ENCODE measurements around the gene ITPK1. TPM values are rescaled to one million over a fixed set of nuclear protein-coding genes. Genes with fewer than 3 reads are reported as not detected.

ITPK1 gene
- total RNA-seq, 1 donor from 2014 or later = 32.8 TPM

- Mint-ChIP-seq H3K4me1 (ENCODE audit: unreplicated experiment) (peaks cover 13% of the 10 kb centered on the region), H3K9me3 (ENCODE audit: unreplicated experiment) (no peaks in the 10 kb centered on the region), H3K27me3 (ENCODE audit: unreplicated experiment) (no peaks in the 10 kb centered on the region), H3K4me3 (ENCODE audit: unreplicated experiment) (no peak overlapping the region), H3K27ac (ENCODE audit: unreplicated experiment) (no peak overlapping the region), H3K36me3 (ENCODE audit: unreplicated experiment) (no peaks in the 10 kb centered on the region)
- no peak for TF ChIP-seq CTCF (IDR thresholded peaks at IDR 0.05)
- DNase-seq (ENCODE audit: extremely low spot score, unreplicated experiment) = no peak
Observed at GRCh38 chr14:93102141-93102540, 13.6 kb downstream of the ITPK1 start.

GRCh38 chr14:93101181-93101580 is 14.5 kb downstream of the ITPK1 start:
- TF ChIP-seq CTCF (IDR thresholded peaks at IDR 0.05) = no peak
- peaks cover 13% of the 10 kb centered on the region for H3K4me1 Mint-ChIP-seq (ENCODE audit: unreplicated experiment)
- H3K9me3 Mint-ChIP-seq (ENCODE audit: unreplicated experiment) = no peaks in the 10 kb centered on the region
- no peak overlapping the region for H3K27ac Mint-ChIP-seq (ENCODE audit: unreplicated experiment)
- H3K36me3 Mint-ChIP-seq (ENCODE audit: unreplicated experiment) = no peaks in the 10 kb centered on the region
- no peak overlapping the region for H3K4me3 Mint-ChIP-seq (ENCODE audit: unreplicated experiment)
- DNase-seq (ENCODE audit: extremely low spot score, unreplicated experiment) = no peak
- no peaks in the 10 kb centered on the region for H3K27me3 Mint-ChIP-seq (ENCODE audit: unreplicated experiment)

- peaks cover 13% of the 10 kb centered on the region for H3K4me1 Mint-ChIP-seq (ENCODE audit: unreplicated experiment)
- DNase-seq (ENCODE audit: extremely low spot score, unreplicated experiment) = no peak
- TF ChIP-seq CTCF (IDR thresholded peaks at IDR 0.05) = no peak
- H3K9me3 Mint-ChIP-seq (ENCODE audit: unreplicated experiment) = no peaks in the 10 kb centered on the region
- no peaks in the 10 kb centered on the region for H3K27me3 Mint-ChIP-seq (ENCODE audit: unreplicated experiment)
- H3K36me3 Mint-ChIP-seq (ENCODE audit: unreplicated experiment) = no peaks in the 10 kb centered on the region
- H3K27ac Mint-ChIP-seq (ENCODE audit: unreplicated experiment) = no peak overlapping the region
- H3K4me3 Mint-ChIP-seq (ENCODE audit: unreplicated experiment) = no peak overlapping the region
Observed at GRCh38 chr14:93100570-93100969, 15.2 kb downstream of the ITPK1 start.

GRCh38 chr14:93100100-93100499 is 15.6 kb downstream of the ITPK1 start:
- DNase-seq (ENCODE audit: extremely low spot score, unreplicated experiment) = no peak
- Mint-ChIP-seq H3K27me3 (ENCODE audit: unreplicated experiment) (no peaks in the 10 kb centered on the region), H3K4me3 (ENCODE audit: unreplicated experiment) (no peak overlapping the region), H3K27ac (ENCODE audit: unreplicated experiment) (no peak overlapping the region), H3K9me3 (ENCODE audit: unreplicated experiment) (no peaks in the 10 kb centered on the region), H3K36me3 (ENCODE audit: unreplicated experiment) (no peaks in the 10 kb centered on the region), H3K4me1 (ENCODE audit: unreplicated experiment) (peaks cover 11% of the 10 kb centered on the region)
- TF ChIP-seq CTCF (IDR thresholded peaks at IDR 0.05) = no peak

GRCh38 chr14:93099643-93100042 is 16.1 kb downstream of the ITPK1 start:
- peaks cover 7% of the 10 kb centered on the region for H3K4me1 Mint-ChIP-seq (ENCODE audit: unreplicated experiment)
- no peaks in the 10 kb centered on the region for H3K36me3 Mint-ChIP-seq (ENCODE audit: unreplicated experiment)
- no peaks in the 10 kb centered on the region for H3K27me3 Mint-ChIP-seq (ENCODE audit: unreplicated experiment)
- no peak overlapping the region for H3K27ac Mint-ChIP-seq (ENCODE audit: unreplicated experiment)
- H3K4me3 Mint-ChIP-seq (ENCODE audit: unreplicated experiment) = no peak overlapping the region
- no peak for DNase-seq (ENCODE audit: extremely low spot score, unreplicated experiment)
- no peaks in the 10 kb centered on the region for H3K9me3 Mint-ChIP-seq (ENCODE audit: unreplicated experiment)
- TF ChIP-seq CTCF (IDR thresholded peaks at IDR 0.05) = no peak
